Fibroblast of peridontal ligament (primary cell): ENCODE results near the gene OSBPL10.
A peak's percentile ranks its signal among the peaks of the same experiment; 100 is the strongest.
"Not testable (repeated sequence)": the region's sequence is repeated elsewhere in the genome, so short reads cannot be mapped to it uniquely, and the experiment has no call there.

Experiments used
- DNase-seq: peaks from one replicate; pipeline ENCODE4 v3.0.0-alpha.2; 2010; ENCODE audit errors: extremely low read depth

OSBPL10 gene

DNA sequence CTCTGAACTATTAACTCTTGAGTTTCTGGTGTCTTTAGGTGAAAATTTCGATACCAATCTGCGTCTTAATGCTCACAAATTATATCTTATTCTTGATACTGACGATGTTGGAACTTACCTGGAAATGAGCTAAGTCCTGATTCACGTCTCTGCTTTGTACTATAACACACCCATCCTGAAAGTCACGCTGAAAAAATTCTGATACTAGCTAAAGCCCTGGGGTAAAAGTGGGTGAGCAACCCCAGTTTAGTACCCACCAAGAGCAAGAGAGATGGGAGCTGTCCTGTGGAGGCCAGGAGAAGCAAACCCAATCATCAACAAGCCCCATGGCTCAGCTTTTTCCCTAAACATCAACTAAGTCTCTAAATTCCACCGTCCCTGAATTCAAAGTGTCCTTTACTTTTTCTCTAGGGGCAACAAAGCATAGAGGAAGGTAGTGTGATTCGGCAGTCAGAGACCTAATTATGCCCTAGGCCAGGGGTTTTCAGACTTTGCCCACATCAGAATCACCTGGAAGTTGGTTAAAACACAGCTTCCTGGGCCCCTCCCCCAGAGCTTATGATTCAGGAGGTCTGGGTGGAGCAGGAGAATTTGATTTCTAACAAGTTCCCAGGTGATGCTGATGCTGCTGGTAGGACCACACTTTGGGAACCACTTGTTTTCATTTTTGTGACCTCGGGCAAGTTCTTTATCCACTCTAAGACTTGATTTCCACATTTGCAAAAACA is 90.2 kb downstream of the OSBPL10 start:
- no peak for DNase-seq

DNA sequence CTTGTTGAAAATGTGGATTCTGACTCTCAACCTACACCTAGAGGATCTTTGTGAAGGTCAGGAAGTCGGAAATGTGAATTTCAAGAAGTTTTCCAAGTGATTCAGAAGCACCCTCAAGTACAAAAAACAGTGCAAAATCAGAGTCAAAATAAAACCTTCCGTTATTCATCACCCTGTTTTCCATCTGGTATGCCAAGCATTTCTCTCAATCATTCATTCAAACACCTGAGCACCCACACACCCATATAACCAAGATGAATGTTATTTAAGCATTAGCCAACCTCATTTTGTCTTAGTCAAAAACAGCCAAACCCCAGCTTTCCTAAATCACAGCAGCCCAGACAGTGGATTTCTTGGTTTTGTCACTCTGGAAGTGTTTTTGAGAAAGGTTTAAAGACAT is 91.1 kb downstream of the OSBPL10 start:
- DNase-seq = no peak

DNA sequence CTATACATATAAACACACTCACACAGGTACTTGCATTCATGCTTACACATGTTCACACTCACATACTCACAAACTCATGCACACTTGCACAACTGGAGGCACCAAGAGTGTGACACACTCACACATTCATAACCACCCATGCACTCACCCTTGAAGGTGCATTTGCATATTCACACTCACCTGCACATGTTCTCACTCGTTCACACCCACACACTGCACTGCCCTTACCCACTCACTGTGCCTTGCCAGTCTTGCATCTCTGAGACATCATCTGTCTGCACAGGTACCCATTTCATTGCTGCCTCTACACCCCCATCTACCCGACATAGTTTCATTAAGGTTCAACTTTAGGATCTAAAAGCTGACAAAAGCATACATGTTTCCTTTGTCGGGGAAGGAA is 95.8 kb downstream of the OSBPL10 start:
- no peak for DNase-seq

DNA sequence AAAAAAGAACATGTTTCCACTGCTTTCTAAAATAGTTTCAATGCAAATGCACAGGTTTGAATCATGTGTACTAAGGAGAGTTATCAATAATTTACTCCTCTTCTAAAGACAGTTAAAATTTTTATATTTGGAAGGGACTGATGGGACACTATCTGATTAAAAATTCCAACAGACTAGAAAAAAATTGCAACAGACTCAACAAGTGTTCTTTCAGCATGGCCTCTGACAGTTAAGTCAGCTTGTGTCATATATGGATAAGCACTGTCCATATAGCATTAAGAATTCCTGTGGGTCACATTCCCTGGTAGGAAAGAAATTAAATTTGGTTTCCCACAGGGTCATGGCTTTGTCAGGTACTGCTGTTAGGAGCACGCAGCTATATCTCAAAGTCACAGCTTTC is 96.8 kb downstream of the OSBPL10 start:
- DNase-seq = no peak

DNA sequence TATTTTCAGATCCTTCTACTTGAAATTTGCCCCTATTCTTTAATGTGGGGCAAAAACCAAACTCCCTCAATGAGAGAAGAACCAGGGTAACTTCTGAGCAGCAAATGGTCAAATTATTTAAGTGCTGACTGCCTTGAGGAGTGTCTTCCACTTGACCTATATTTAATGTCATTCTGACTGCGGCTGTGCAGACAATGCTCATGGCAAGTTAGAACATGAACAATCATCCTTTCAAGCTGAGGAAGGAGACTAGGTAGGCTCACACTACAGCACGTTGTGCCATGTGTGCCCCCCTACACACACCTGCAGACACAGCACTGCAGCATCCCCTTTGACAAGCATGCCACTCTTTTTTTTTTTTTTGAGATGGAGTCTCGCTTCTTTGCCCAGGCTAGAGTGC is 98.2 kb downstream of the OSBPL10 start:
- no peak for DNase-seq

DNA sequence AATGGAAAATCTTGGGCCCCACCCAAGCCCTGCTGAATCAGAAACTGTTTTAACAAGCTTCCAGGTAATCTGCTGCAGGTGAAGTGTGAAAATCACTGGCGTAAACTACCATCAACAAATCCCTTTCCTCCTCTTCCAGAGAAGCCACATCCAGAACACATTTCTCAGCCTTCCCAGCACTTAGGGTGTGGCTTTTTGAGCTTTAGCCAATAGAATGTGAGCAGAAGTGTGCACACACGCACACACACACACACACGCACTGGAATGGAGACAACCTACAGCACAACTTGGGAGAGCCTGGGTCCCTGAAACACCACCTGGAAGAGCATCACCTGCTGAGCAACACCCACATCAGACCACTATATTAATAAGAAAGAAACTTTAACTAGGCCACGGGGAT is 98.6 kb downstream of the OSBPL10 start:
- no peak for DNase-seq

DNA sequence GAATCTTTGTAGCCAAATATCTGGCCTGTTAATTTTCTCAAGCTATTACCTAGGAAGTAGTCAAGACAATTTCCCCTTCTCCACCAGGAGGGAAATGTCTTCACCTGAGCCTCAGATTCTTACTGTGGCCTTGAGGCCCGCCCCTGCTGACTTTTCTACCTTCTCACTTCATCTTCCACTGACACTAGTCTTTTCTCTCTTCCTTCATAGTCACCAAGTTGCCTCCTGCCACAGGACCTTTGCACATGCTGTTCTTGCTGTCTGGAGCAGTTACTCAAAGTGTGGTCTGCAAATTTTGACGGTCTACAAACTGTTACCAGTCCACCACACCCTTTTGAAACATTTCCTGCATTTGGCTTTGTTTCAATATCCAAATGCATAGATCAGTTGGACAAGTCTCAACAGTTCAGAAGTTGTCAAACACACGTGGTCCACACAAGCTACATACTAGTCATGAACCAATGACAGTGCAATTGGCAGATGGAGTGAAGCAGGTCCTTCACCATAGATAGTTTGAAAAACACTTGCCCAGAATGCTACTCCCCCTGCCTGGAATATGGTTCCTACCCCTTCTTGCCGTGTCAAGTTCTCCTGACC is 100.5 kb downstream of the OSBPL10 start:
- DNase-seq = no peak

DNA sequence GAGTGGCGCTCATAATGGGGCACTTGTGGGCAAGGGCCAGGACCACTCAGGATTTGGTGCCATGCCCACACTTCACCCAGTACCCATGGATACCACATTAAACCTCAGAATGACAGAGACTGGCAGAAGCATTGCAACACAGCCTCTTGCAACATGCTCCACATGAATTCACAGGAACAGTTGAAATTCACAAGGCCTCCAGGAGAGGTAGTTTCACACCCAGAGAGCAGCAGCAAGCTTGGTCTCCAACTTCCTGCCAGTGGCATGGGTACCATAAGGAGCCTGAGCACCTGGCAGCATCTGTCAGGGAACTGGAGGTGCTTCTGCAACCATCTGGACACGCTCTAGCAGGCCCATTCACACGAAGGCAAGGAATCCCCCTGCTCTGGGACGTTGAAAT is 101.0 kb downstream of the OSBPL10 start:
- DNase-seq = peak; percentile 33

DNA sequence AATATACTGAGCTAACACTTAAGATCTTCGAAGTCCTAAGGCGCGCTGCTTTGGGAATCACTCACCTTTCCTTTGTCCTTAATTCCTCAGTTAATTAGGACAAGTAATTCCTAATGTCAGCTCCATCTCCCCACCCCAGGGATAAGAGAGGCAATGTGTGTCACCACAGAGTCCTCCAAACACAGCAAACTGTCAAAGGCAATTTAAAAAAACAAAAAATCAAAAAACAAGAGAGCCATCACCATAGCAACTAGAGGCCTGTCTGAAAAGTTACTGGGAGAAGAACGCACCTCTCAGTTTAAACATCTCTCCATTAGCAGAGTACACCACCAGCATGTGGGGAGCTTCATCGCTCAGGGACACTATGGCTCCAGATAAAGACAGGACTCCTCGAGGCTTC is 101.7 kb downstream of the OSBPL10 start:
- DNase-seq = no peak

DNA sequence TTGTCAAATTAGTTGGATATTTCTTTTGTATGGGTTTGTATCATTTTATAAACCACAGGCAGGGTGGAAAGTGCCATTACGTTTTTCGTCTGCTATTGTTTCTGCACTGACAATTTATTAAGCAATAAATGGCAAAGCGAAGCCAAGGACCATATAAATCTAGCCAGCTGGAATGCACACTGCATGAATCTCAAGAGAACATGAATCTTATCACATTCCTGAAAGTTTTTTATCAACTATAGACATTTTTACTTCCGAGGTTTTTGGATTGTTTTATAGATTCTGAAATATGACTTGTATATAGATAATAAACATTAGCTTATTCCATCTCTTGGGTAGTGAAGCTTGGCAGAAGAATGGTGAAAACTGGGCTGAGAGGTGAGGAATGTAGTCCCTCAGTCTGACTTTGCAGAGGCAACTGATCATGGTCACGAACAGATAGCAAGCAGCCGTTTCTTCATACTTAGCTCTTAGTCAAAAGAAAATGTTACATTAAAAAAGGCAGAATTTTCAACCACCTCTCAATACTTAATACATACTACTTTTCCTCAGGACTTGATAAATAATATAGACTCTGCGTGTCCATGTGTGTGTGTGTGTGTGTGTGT is 102.7 kb downstream of the OSBPL10 start:
- no peak for DNase-seq

DNA sequence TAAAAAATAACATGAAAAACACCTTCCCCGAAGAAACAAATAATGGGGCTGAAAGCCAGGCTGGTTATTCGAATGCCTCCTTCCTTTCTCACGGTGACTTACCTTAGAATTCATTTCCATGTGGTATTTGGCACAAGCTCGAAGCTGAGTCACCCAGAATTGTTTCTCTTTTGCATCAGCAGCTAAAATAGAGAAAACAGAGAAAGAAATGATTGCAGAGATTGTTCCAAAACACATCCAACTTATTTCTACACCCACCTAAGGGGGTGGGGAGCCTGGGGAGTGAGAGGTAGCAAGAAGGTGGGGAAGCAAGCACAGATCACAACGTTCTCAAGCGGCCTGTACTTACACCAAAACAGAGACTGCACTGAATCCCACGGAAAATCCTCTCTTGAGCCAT is 104.7 kb downstream of the OSBPL10 start:
- DNase-seq = peak; percentile 70

DNA sequence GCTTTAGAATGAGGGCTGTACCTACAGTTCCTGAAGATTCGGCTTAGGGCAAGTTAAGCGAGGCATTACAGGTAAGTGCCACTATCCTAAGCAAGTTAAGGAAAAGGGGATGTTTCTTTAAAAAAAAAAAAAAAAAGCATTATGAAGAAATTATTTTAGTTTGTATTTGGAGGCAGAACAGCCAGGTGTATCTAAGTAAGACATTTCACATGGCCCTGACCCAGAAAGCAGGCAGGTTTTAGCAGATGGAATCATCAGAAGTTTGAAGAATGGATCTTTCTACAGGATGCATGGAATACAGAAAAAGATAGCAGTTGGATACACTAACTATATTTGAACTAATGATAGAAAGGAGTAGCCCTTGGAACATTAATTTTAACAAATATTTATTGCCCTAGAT is 105.6 kb downstream of the OSBPL10 start:
- no peak for DNase-seq

DNA sequence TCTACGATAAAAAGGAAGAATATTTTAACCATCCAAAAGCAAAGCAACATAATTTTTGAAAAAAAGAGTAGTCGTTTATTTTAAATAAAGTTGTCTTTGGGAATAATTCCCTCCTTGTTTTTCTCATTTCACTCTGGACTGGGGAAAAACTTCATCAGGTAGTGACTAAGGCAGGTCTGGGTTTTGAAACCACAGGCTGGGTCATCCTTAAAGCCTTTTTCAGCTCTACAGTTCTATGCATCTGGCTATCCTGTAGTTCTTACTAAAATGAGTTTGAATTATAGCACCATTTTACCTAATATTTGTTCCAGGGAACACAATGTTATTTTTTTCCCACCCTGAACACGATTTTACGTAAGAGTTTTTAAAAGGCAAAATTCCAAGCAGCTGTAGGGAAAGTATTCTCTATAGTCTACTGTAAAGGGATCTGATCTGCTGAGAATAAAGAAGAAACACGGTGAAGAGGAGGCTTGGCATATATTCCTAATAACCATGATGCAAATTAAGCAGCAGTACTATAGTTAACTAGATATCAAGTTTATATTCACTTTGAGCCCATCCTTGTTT is 107.7 kb downstream of the OSBPL10 start:
- DNase-seq = no peak

DNA sequence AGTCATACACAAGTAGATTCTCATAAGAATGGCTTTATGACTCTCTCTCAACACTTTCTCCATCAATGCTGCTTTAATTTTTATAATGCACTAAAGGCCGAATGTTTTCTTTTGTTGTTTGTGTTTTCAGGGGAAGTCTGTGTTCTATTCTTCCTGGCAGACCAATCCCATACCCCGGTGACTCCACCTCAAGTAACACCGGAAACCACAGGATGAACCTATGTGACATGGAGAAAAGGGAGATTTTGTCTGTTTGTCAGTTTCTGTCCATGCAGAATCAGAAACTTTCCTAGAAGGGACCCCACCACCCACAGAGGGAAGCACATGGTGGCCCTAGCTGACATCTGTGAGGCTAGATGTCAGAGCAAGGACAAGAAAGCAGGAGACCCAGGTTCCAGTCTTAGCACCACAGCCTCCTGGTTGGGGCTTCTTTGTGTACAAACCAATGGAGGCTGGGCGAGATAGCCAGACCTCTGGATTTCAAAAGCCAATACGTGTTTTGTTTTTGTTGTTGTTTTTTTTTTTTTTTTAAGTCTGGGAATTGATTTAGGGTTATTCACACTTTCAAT is 109.0 kb downstream of the OSBPL10 start:
- no peak for DNase-seq

DNA sequence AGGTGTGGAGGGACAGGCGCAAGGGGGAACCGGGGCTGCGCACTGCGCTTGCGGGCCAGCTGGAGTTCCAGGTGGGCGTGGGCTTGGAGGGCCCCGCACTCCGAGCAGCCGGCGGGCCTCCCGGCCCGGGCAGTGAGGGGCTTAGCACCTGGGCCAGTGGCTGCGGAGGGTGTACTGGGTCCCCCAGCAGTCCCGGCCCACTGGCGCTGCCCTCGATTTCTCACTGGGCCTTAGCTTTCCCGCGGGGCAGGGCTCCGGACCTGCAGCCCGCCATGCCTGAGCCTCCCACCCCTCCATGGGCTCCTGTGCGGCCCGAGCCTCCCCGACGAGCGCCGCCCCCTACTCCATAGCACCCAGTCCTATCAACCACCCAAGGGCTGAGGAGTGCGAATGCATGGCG is 111.0 kb downstream of the OSBPL10 start:
- DNase-seq = not testable (repeated sequence)

DNA sequence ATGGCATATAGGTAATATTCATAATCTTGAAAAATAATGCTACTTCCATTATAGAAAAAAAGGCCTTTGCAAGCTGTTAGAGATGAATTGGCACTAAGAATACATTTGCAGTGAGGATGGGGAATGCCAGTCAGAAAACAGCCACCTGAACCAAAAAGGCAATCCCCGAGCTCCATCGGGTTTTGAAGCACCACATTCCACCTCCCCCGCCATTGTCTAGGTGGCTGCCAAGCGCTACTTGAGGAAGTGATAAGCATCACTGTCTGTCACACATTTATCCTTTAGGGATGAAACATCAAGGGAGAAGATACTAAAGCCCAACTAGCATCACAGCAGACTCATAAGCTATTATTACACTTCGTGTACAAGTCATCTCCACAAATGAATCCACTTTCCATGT is 112.8 kb downstream of the OSBPL10 start:
- no peak for DNase-seq

DNA sequence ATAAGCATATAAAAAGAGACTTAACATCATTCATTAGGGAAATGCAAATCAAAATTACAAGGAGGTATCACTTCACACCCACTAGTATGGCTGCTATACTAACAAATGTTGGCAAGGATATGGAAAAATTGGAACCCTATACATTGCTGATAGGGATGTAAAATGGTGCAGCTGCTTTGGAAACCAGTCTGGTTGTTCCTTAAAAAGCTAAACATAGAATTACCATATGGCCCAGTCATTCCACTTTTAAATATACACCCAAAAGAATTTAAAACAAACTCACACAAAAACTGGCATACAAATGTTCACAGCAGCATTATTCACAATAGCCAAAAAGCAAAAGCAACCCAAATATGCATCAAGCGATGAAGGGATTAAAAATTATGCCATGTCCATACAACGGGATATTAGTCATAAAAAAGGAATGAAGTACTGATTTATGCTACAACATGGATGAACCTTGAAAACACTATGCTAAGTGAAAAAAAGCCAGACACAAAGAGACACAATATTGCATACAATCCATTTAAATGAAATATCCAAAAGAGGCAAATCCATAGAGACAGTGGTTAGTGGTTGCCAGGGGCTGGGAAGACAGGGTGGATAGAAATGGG is 118.3 kb downstream of the OSBPL10 start:
- peak; percentile 14 for DNase-seq

DNA sequence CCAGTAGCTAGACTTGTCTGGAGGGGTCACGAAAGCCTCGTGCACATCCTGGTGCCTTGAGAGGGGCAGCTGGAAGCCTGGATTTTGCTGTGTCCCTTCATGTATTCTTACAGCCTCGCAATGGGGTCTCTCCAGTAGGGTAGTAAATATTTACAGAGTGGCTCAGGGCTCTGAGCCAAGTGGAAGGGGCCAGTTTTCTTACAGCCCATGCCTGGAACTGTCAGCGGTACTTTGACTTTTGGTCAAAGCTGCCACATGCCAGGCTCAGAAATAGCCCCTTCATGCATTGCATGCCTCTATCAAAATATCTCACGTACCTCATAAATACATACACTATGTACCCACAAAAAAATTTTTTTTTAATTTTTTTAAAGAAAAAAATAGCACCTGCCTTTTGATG is 119.2 kb downstream of the OSBPL10 start:
- DNase-seq = no peak

DNA sequence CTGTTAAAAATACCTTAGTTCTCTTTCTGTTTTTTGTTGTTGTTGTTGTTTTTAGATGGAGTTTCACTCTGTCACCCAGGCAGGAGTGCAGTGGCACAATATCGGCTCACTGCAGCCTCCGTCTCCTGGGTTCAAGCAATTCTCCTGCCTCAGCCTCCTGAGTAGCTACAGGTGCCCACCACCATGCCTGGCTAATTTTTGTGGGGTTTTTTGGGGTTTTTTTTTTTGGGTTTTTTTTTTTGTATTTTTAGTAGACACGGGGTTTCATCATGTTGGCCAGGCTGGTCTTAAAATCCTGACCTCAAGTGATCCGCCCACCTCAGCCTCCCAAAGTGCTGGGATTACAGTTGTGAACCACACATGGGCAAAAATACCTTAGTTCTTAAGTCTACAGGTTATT is 120.4 kb downstream of the OSBPL10 start:
- DNase-seq = not testable (repeated sequence)

DNA sequence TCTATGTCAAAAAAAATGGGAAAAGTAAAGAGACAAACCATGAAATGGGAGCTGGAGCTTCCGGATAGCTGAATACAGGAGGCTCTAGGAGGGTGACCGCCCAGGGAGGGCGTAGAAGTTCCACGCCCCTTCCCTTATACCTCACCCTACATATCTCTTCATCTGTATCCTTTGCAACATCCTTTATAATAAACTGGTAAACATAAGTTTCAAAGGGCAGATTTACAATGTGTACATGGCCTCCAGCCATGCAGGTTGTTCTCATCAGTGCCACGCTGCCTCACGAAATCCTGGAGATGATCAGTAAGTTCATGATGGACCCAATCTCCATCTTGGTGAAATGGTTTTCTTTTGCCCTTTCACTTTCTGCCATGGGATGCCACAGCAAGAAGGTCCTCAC is 121.8 kb downstream of the OSBPL10 start:
- no peak for DNase-seq

DNA sequence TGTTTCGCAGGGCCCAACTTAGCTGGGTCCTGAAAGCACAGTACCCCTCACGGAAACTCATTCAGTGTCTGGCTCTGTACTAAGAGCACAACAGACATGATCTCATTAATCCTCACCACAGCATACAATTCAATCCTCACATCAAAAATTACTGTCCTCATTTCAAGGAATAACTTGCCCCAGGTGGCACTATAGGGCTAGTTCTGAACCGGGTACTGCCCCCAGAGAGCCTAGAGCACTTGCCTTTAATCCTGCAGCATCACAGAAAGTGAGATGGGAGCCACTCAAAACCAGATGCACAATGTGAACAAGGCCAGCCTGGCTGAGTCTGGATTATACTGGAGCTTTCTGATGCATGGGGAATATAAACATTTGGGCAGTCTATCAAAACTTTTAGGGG is 122.6 kb downstream of the OSBPL10 start:
- DNase-seq = peak; percentile 14

DNA sequence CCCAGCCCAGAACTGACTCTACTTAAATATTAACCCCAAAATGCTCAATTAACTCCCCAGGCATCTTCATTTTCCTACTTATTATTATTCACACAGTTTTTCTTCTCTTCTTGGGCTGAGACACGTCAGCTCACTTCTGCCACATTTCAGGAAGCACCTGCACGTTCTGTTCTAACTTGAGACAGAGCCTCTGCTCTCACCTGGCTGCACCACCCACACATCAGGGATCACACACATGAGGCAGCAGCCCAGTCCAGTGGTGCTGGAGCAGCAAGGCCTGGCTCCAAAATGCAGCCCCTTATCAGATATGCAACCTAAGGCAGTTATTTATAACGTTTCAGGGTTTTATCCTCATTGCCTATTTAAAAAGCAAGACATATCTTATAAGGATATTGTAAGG is 127.5 kb downstream of the OSBPL10 start:
- no peak for DNase-seq
